CD4-positive, alpha-beta T cell treated with Interleukin-4 for 4 hours (primary cell): ENCODE results near the gene RERE.

Source experiments
- DNase-seq: peaks from one replicate; pipeline ENCODE4 v3.0.0-alpha.2; 2020

The RERE gene

GRCh38 chr1:8817412-8818324, at the start of gene RERE:
RERE (minus strand) TSS chr1:8817640.
- peak; percentile 95 for DNase-seq

- DNase-seq = no peak
Observed at GRCh38 chr1:8866792-8867415, 49.5 kb upstream of the RERE start.

- no peak for DNase-seq
Observed at GRCh38 chr1:8866173-8866791, 48.8 kb upstream of the RERE start.

GRCh38 chr1:8864713-8865344, 47.4 kb upstream of the RERE start:
- no peak for DNase-seq

GRCh38 chr1:8863794-8864233, 46.4 kb upstream of the RERE start:
- no peak for DNase-seq

- no peak for DNase-seq
Observed at GRCh38 chr1:8863138-8863537, 45.7 kb upstream of the RERE start.

GRCh38 chr1:8862528-8862927, 45.1 kb upstream of the RERE start:
- peak; percentile 36 for DNase-seq

- DNase-seq = no peak
Observed at GRCh38 chr1:8860738-8861516, 43.5 kb upstream of the RERE start.

GRCh38 chr1:8858888-8859706, 41.7 kb upstream of the RERE start:
- peak; percentile 69 for DNase-seq

- DNase-seq = no peak
Observed at GRCh38 chr1:8858112-8858668, 40.8 kb upstream of the RERE start.

- DNase-seq = no peak
Observed at GRCh38 chr1:8856689-8857412, 39.4 kb upstream of the RERE start.

GRCh38 chr1:8854240-8854639, 36.8 kb upstream of the RERE start:
- no peak for DNase-seq

- no peak for DNase-seq
Observed at GRCh38 chr1:8851060-8851459, 33.6 kb upstream of the RERE start.

GRCh38 chr1:8848663-8849386, 31.4 kb upstream of the RERE start:
- DNase-seq = peak; percentile 52

- no peak for DNase-seq
Observed at GRCh38 chr1:8847990-8848389, 30.6 kb upstream of the RERE start.

- DNase-seq = no peak
Observed at GRCh38 chr1:8846263-8846662, 28.8 kb upstream of the RERE start.

- no peak for DNase-seq
Observed at GRCh38 chr1:8845104-8846097, 28.0 kb upstream of the RERE start.

- no peak for DNase-seq
Observed at GRCh38 chr1:8844501-8845006, 27.1 kb upstream of the RERE start.
